GM11168 (cell line): ENCODE measurements around the gene ZFPM1.
"Not testable (repeated sequence)": the region's sequence is repeated elsewhere in the genome, so short reads cannot be mapped to it uniquely, and the experiment has no call there.

ENCODE experiments used
- in situ Hi-C: fragments of 300-500 bp; cut with MboI; formaldehyde crosslinking; loops from one replicate; pipeline ENCODE4 v1.12.0; 2022; ENCODE audit warnings: low sequenced_read_pairs; ENCODE audit not compliant: unreplicated experiment

The ZFPM1 gene

GRCh38 chr16:88518411-88519111 lies 65.5 kb downstream of the ZFPM1 start:
- in situ Hi-C loops = not testable (repeated sequence)

GRCh38 chr16:88519240-88519639 lies 66.2 kb downstream of the ZFPM1 start:
- in situ Hi-C loops = no loop called here

- in situ Hi-C loops = loop anchor here (10.0 kb wide), 1 partner anchor 65 kb away; the partner anchor contains the start of gene ZFPM1
These were observed 67.0 kb downstream of the ZFPM1 start for GRCh38 chr16:88519938-88520653.

- in situ Hi-C loops = loop anchor here (10.0 kb wide), 1 partner anchor 67 kb away; the partner anchor contains the start of gene ZFPM1
These were observed 68.6 kb downstream of the ZFPM1 start for GRCh38 chr16:88521674-88522073.

- in situ Hi-C loops = loop anchor here (10.0 kb wide), 1 partner anchor 68 kb away; the partner anchor contains the start of gene ZFPM1
These were observed 69.3 kb downstream of the ZFPM1 start for GRCh38 chr16:88522276-88522949.

DNA sequence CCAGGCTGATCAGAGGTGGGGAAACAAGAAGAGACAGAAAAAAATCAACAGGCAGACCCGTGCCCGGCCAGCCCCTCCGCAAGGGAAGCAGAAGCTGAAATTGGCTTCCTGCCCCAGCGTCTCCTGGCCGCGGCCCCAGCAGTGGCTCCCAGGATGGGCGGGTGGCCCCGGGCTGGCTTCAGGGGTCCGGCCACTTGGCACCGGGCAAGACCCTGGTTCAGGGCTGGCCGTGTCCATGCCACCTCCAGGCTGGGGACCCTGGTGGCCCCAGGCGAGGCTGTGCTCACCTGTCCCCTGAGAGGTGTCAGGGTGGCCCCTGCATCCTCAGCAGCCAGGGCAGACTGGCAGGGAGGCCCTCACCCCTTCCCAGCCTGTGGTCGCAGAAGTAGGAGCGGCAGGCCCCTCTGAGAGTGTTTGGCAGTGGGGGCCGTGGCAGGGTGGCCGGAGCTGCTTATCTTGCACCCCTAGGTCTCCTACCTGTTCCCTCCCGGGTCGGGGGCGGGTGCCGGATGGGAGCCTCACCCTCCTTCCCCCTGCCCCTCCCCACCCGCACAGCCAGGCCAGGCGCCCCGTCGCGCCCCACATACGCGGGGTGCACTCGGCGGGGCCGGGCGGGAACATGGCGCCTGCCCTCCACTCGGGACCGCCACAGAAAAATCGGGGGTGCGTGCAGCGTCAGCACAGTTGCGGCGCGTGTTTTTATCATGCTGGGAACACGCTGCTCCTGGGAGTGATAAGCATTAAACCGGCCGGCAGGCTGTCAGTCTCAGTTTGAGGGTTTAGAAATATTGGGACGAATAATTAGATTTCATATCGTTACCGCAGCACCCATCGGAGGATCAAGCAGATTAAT lies 70.5 kb downstream of the ZFPM1 start:
- in situ Hi-C loops = loop anchor here (10.0 kb wide), 1 partner anchor 69 kb away; the partner anchor contains the start of gene ZFPM1

- in situ Hi-C loops = loop anchor here (10.0 kb wide), 1 partner anchor 70 kb away; the partner anchor contains the start of gene ZFPM1
These were observed 71.3 kb downstream of the ZFPM1 start for GRCh38 chr16:88524274-88524972.

GRCh38 chr16:88524973-88525662 lies 72.0 kb downstream of the ZFPM1 start:
- in situ Hi-C loops = loop anchor here (10.0 kb wide), 1 partner anchor 70 kb away; the partner anchor contains the start of gene ZFPM1

DNA sequence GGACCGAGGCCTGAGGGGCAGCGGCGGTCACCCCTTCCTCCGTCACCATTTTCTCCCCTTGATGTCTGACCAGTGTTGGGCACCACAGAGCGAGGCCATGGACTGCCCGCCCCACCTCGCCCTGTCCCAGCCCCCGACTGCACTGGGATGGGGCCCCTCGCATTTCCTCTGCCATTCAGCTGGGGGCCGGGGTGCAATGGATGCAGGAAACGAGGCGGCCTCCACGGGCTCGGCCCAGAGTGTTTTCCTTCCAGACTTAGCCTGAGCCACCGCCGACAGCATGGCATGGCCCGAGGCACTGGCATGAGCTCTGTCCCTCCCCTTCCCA lies 72.5 kb downstream of the ZFPM1 start:
- in situ Hi-C loops = loop anchor here (10.0 kb wide), 1 partner anchor 71 kb away; the partner anchor contains the start of gene ZFPM1

GRCh38 chr16:88526008-88526905 lies 73.2 kb downstream of the ZFPM1 start:
- in situ Hi-C loops = loop anchor here (10.0 kb wide), 1 partner anchor 71 kb away; the partner anchor contains the start of gene ZFPM1

- in situ Hi-C loops = loop anchor here (10.0 kb wide), 1 partner anchor 72 kb away; the partner anchor contains the start of gene ZFPM1
These were observed 73.8 kb downstream of the ZFPM1 start for GRCh38 chr16:88526906-88527185.

GRCh38 chr16:88527186-88527936 lies 74.3 kb downstream of the ZFPM1 start:
- in situ Hi-C loops = loop anchor here (10.0 kb wide), 1 partner anchor 73 kb away; the partner anchor contains the start of gene ZFPM1

- in situ Hi-C loops = loop anchor here (10.0 kb wide), 1 partner anchor 73 kb away; the partner anchor contains the start of gene ZFPM1
These were observed 75.1 kb downstream of the ZFPM1 start for GRCh38 chr16:88527937-88528743.

- in situ Hi-C loops = loop anchor here (10.0 kb wide), 1 partner anchor 74 kb away; the partner anchor contains the start of gene ZFPM1
These were observed 75.8 kb downstream of the ZFPM1 start for GRCh38 chr16:88528902-88529318.

DNA sequence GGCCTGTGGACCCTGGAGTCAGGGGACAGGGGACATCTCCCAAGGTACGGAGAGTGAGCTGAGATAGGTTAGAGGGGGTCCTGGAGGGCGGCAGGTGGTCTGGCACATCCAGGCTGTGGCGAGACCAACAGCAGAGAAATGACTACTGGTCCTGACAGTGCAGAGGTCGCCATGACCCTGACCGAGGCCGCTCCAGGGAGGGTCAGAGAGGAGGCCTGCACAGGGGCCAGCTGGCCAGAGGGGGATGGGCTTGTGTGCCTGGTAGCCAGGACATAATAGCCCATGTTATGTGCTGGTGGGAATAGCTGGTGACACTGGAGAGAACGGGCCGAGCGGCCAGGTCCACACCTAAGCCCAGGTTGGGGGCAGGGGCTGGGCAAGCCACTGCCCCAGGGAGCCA lies 76.5 kb downstream of the ZFPM1 start:
- in situ Hi-C loops = loop anchor here (10.0 kb wide), 1 partner anchor 75 kb away; the partner anchor contains the start of gene ZFPM1
